A673 (cell line): ENCODE data around the gene UQCC2.

Experiments
- EZH2 ChIP-seq: fragments of 200-600 bp; sonication (generic); IDR thresholded peaks from 2 replicates; pipeline ENCODE4 v1.6.1; 2017; ENCODE audit warnings: borderline replicate concordance, low read depth, mild to moderate bottlenecking, mixed read lengths, antibody characterized with exemption, low read length; ENCODE audit not compliant: poor library complexity, severe bottlenecking
- TF ChIP-seq, protein P1 (sequence below): fragments of 300-800, 200-600 bp; sonication (generic); conservative IDR thresholded peaks from 2 replicates; pipeline ENCODE4 v1.5.1; 2017; ENCODE audit warnings: low read depth, mild to moderate bottlenecking, antibody characterized with exemption, low read length, moderate library complexity, mixed read lengths

DNA sequence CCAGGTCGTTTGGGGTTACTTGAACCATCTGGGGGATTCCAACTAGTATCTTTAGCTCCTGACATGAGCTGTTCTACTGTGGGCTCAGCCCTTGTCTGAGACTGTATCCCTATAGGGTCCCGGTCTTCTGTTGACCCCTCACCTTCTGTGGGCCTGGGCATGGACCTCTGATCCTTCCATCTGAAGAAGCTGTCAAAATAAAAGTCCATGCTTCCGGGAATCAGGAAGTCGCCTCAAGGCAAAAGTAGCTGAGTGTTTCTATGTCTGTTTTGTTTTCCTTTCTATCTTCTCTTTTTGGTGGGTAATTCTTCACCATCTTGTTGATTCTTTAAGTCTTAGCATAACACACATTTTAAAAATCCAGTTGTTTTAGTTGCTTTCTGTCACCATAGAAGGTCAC is 60.1 kb downstream of the UQCC2 start:
- TF ChIP-seq, protein P1, sequence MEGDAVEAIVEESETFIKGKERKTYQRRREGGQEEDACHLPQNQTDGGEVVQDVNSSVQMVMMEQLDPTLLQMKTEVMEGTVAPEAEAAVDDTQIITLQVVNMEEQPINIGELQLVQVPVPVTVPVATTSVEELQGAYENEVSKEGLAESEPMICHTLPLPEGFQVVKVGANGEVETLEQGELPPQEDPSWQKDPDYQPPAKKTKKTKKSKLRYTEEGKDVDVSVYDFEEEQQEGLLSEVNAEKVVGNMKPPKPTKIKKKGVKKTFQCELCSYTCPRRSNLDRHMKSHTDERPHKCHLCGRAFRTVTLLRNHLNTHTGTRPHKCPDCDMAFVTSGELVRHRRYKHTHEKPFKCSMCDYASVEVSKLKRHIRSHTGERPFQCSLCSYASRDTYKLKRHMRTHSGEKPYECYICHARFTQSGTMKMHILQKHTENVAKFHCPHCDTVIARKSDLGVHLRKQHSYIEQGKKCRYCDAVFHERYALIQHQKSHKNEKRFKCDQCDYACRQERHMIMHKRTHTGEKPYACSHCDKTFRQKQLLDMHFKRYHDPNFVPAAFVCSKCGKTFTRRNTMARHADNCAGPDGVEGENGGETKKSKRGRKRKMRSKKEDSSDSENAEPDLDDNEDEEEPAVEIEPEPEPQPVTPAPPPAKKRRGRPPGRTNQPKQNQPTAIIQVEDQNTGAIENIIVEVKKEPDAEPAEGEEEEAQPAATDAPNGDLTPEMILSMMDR, result no peak
- TF ChIP-seq EZH2, result no peak
